Measurements from ENCODE around the gene RNFT1.

GRCh38 chr17:59963738-59964481 is 630 bp downstream of the RNFT1 start:
- TF ChIP-seq CTCF (IDR thresholded peaks at IDR 0.05) = no peak
- TF ChIP-seq EZH2 (IDR thresholded peaks at IDR 0.05; ENCODE audit: borderline replicate concordance, insufficient read depth, low read depth, low read length, poor library complexity, severe bottlenecking) = no peak

Measured in B cell (primary cell).